ENCODE results near the gene OSBPL9.

GRCh38 chr1:51724797-51725196 is 107.9 kb downstream of the OSBPL9 start:
- TF ChIP-seq EZH2 (IDR thresholded peaks at IDR 0.05; ENCODE audit: insufficient read depth, poor library complexity, severe bottlenecking) = no peak
- no peak for TF ChIP-seq EZH2phosphoT487 (IDR thresholded peaks at IDR 0.05; ENCODE audit: insufficient read depth, low read depth)
